ENCODE measurements around the gene SAP25.

Gene SAP25

GRCh38 chr7:100573691-100574361 is at the start of gene SAP25:
Gene SAP25, minus strand, starts transcription at chr7:100573900. Its CDS starts 158 bp downstream, at chr7:100573742.
- no peak for TF ChIP-seq GATA1 (IDR thresholded peaks at IDR 0.05; ENCODE audit: low read depth, low read length)
- no peak for TF ChIP-seq POLR2A (IDR thresholded peaks at IDR 0.05; ENCODE audit: low read length)
- DNase-seq: no peak

GRCh38 chr7:100621554-100621953 is 47.9 kb upstream of the SAP25 start:
- no peak for TF ChIP-seq POLR2A (IDR thresholded peaks at IDR 0.05; ENCODE audit: low read length)
- no peak for TF ChIP-seq GATA1 (IDR thresholded peaks at IDR 0.05; ENCODE audit: low read depth, low read length)
- no peak for DNase-seq

- TF ChIP-seq POLR2A (IDR thresholded peaks at IDR 0.05; ENCODE audit: low read length) (peak; percentile 2), GATA1 (IDR thresholded peaks at IDR 0.05; ENCODE audit: low read depth, low read length) (no peak)
- no peak for DNase-seq
These were observed 47.1 kb upstream of the SAP25 start for GRCh38 chr7:100620804-100621203.

GRCh38 chr7:100620239-100620638 is 46.5 kb upstream of the SAP25 start:
- no peak for TF ChIP-seq GATA1 (IDR thresholded peaks at IDR 0.05; ENCODE audit: low read depth, low read length)
- no peak for TF ChIP-seq POLR2A (IDR thresholded peaks at IDR 0.05; ENCODE audit: low read length)
- no peak for DNase-seq

- TF ChIP-seq POLR2A (IDR thresholded peaks at IDR 0.05; ENCODE audit: low read length) (no peak), GATA1 (IDR thresholded peaks at IDR 0.05; ENCODE audit: low read depth, low read length) (no peak)
- DNase-seq: no peak
These were observed 40.7 kb upstream of the SAP25 start for GRCh38 chr7:100614308-100614861.

GRCh38 chr7:100613412-100614175 is 39.9 kb upstream of the SAP25 start:
- no peak for TF ChIP-seq GATA1 (IDR thresholded peaks at IDR 0.05; ENCODE audit: low read depth, low read length)
- TF ChIP-seq POLR2A (IDR thresholded peaks at IDR 0.05; ENCODE audit: low read length): no peak
- no peak for DNase-seq

- DNase-seq: peak; percentile 61 to 64
- TF ChIP-seq POLR2A (IDR thresholded peaks at IDR 0.05; ENCODE audit: low read length) (no peak), GATA1 (IDR thresholded peaks at IDR 0.05; ENCODE audit: low read depth, low read length) (no peak)
These were observed 39.2 kb upstream of the SAP25 start for GRCh38 chr7:100612730-100613390.

- TF ChIP-seq GATA1 (IDR thresholded peaks at IDR 0.05; ENCODE audit: low read depth, low read length) (no peak), POLR2A (IDR thresholded peaks at IDR 0.05; ENCODE audit: low read length) (peak; percentile 93)
- peak; percentile 99 for DNase-seq
These were observed 38.5 kb upstream of the SAP25 start, which contains the start of gene MOSPD3 for GRCh38 chr7:100611983-100612729. Gene MOSPD3, plus strand, starts transcription at chr7:100612540. Its CDS starts 252 bp downstream, at chr7:100612792.

GRCh38 chr7:100609958-100610357 is 36.3 kb upstream of the SAP25 start:
- TF ChIP-seq POLR2A (IDR thresholded peaks at IDR 0.05; ENCODE audit: low read length) (no peak), GATA1 (IDR thresholded peaks at IDR 0.05; ENCODE audit: low read depth, low read length) (no peak)
- DNase-seq: no peak

- DNase-seq: no peak
- TF ChIP-seq POLR2A (IDR thresholded peaks at IDR 0.05; ENCODE audit: low read length): no peak
- TF ChIP-seq GATA1 (IDR thresholded peaks at IDR 0.05; ENCODE audit: low read depth, low read length): no peak
These were observed 33.4 kb upstream of the SAP25 start for GRCh38 chr7:100607111-100607510.

- no peak for DNase-seq
- TF ChIP-seq POLR2A (IDR thresholded peaks at IDR 0.05; ENCODE audit: low read length) (no peak), GATA1 (IDR thresholded peaks at IDR 0.05; ENCODE audit: low read depth, low read length) (no peak)
These were observed 32.6 kb upstream of the SAP25 start for GRCh38 chr7:100606313-100606712.

- DNase-seq: peak; percentile 49 to 53
These were observed 31.5 kb upstream of the SAP25 start for GRCh38 chr7:100604976-100605911.

More at GRCh38 chr7:100604976-100605911, 31.5 kb upstream of the SAP25 start:
- TF ChIP-seq POLR2A (IDR thresholded peaks at IDR 0.05; ENCODE audit: low read length): no peak
- no peak for TF ChIP-seq GATA1 (IDR thresholded peaks at IDR 0.05; ENCODE audit: low read depth, low read length)

Data from erythroblast (primary cell).